Measurements from ENCODE around the gene NRTN.

DNA sequence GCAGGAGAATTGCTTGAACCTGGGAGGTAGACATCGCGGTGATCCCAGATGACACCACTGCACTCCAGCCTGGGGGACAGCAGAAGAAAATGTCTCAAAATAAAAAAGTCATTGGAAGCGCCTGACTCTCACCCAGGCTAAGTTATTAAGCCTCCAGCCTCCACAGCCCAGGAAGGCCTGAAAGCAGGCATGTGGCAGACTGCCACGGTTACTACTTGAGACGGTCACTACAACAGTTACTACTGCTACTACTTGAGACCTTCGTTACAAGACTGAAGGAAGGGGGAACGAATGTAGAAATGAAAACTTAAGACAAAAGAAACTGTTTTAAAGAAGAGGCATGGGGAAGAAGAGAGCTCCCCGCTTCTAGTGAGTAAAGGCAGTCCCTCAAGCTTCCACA, 29.9 kb upstream of the NRTN start:
- TF ChIP-seq CTCF (IDR thresholded peaks at IDR 0.05) (no peak), POLR2A (IDR thresholded peaks at IDR 0.05) (no peak)

All from breast epithelium (tissue), 3 donors.